AG04450 (cell line): ENCODE results near the gene C9orf153. TPM values are rescaled to one million over a fixed set of nuclear protein-coding genes. Genes with fewer than 3 reads are reported as not detected.

Source experiments
- CTCF ChIA-PET: fragments of 300-600, 350-600 bp; formaldehyde crosslinking; extraction: SDS; loops from one replicate; lab custom pipeline; 2022; ENCODE audit warnings: antibody characterized with exemption, inconsistent platforms; lab: Charles Lee
- POLR2A ChIA-PET: fragments of 350-600 bp; formaldehyde crosslinking; extraction: SDS; loops from one replicate; lab custom pipeline; 2021; ENCODE audit warnings: antibody characterized with exemption, inconsistent platforms; lab: Yijun Ruan, JAX
- DNase-seq: peaks from one replicate; pipeline ENCODE4 v3.0.0-alpha.2; 2011; ENCODE audit warnings: low read depth, low spot score
- H3K27ac ChIP-seq: one replicate; pipeline ENCODE4 v1.5.1; 2012; ENCODE audit warnings: low read depth, low read length, control low read depth
- H3K27me3 ChIP-seq: one replicate; pipeline ENCODE4 v1.6.0; 2012; ENCODE audit warnings: low read length; ENCODE audit not compliant: control insufficient read depth, insufficient read depth
- H3K4me3 ChIP-seq: 2 replicates; pipeline ENCODE4 v1.5.1; 2011; ENCODE audit warnings: mild to moderate bottlenecking, low read depth, low read length, control low read depth
- H3K9me3 ChIP-seq: 2 replicates; pipeline ENCODE4 v1.5.1; 2012; ENCODE audit warnings: low read length; ENCODE audit not compliant: control insufficient read depth, insufficient read depth
- polyA plus RNA-seq: library from polyadenylated mRNA; depleted of rRNA; stranded (reverse); fragments of >200 nt; gene quantifications from 2 replicates; pipeline ENCODE4 v1.2.3, GENCODE V29; 2011; rRNA removed
- small RNA-seq: library from RNA; depleted of rRNA; stranded (forward); fragments of <200 nt; gene quantifications from one replicate; pipeline ENCODE3, GENCODE V24; 2012; ENCODE audit warnings: low read depth; ENCODE audit not compliant: insufficient read length
- TF ChIP-seq, protein P1 (sequence below): IDR thresholded peaks from 2 replicates; pipeline ENCODE4 v1.5.1; 2011; ENCODE audit warnings: low read depth, low read length, control low read depth, inconsistent platforms

Gene C9orf153
- polyA plus RNA-seq, 1 experiment: 0.30 TPM

DNA sequence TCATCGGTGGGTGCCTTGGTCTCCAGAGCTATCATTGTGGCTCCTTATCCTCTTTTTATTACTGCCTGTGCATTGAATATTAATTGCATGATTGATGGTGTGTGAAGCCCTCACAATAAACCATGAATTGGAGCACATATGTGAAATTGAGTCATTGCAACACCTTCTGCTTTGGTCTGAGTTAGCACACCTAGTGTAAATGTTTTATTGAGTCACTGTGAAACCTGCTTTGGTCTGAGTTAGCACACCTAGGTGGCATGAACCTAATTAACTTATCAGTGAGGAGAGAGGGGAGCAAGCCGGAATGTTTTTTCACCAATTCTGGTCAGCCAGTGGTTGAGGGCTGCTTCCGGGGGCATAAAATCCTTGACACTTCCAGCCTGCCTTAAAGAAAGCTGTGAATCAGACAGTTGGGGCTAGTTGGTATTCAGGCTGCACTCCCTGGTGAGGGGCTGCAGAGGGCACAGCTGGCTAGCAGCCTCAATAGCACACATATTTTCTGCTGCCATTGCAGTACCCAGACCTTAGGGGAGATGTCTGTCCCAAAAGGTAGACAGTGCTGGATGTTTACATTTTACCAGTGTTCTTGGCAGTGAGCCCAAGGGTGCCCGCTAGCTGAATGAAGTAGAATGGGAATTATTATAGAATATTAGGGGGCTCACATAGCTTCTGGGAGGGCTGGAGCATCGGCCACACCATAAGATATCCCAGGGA, 83.6 kb downstream of the C9orf153 start:
- H3K27ac ChIP-seq: no peak overlapping the region
- H3K27me3 ChIP-seq: no peaks in the 10 kb centered on the region
- no peak overlapping the region for H3K4me3 ChIP-seq
- H3K9me3 ChIP-seq: no peaks in the 10 kb centered on the region
- no peak for DNase-seq
- POLR2A ChIA-PET: no interaction called here
- TF ChIP-seq, protein P1, sequence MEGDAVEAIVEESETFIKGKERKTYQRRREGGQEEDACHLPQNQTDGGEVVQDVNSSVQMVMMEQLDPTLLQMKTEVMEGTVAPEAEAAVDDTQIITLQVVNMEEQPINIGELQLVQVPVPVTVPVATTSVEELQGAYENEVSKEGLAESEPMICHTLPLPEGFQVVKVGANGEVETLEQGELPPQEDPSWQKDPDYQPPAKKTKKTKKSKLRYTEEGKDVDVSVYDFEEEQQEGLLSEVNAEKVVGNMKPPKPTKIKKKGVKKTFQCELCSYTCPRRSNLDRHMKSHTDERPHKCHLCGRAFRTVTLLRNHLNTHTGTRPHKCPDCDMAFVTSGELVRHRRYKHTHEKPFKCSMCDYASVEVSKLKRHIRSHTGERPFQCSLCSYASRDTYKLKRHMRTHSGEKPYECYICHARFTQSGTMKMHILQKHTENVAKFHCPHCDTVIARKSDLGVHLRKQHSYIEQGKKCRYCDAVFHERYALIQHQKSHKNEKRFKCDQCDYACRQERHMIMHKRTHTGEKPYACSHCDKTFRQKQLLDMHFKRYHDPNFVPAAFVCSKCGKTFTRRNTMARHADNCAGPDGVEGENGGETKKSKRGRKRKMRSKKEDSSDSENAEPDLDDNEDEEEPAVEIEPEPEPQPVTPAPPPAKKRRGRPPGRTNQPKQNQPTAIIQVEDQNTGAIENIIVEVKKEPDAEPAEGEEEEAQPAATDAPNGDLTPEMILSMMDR: no peak
- CTCF ChIA-PET: interaction anchor here (2.3 kb wide), 1 partner anchor 26 kb away, joined by 8 read pairs; no protein-coding TSS in a partner anchor

DNA sequence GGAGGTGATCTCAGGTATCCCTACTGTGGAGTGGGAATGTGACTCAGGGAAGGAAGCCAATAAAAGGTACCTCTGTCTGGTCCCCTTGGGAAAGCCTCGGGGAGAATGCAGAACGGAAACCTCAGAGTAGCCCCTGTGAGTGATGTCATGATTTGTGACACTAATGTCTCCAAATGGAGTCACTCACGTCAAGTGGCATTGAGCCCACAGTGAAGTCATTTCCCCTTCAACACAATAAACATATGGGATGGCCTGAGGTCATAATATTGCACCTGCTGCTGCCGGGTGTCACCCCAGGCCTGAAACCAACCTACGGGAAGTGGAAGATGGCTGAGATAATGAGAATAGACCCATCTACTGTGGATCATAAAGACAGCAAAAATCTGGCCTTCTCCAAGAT, 84.2 kb downstream of the C9orf153 start:
- POLR2A ChIA-PET: no interaction called here
- CTCF ChIA-PET: no interaction called here
- Histone ChIP-seq H3K27ac (no peak overlapping the region), H3K4me3 (no peak overlapping the region), H3K27me3 (no peaks in the 10 kb centered on the region), H3K9me3 (no peaks in the 10 kb centered on the region)
- TF ChIP-seq, protein P1: no peak
- no peak for DNase-seq

Small RNA genes within 50 kb of the gene (small RNA-seq; reads per million reads assigned to genes)
- gene AL137849.1: not detected
- gene RN7SKP264: not detected

Other genes with a start within 250 kb of the C9orf153 start
- 64.3 and 75.0 TPM in 2 replicates for gene GOLM1, start 160.1 kb downstream of the C9orf153 start, polyA plus RNA-seq
- gene ISCA1, start 22.9 kb upstream of the C9orf153 start, polyA plus RNA-seq: 22.8 and 31.4 TPM in 2 replicates
- 25.7 and 31.8 TPM in 2 replicates for gene TUT7, start 94.8 kb upstream of the C9orf153 start, polyA plus RNA-seq